IPS-11a (cell line): ENCODE data around the gene CDKN2AIP.
A peak's percentile ranks its signal among the peaks of the same experiment; 100 is the strongest.
"Not testable (repeated sequence)": the region's sequence is repeated elsewhere in the genome, so short reads cannot be mapped to it uniquely, and the experiment has no call there.

Experiments
- H3K4me3 ChIP-seq: one replicate; pipeline ENCODE4 v1.5.1; 2013; ENCODE audit warnings: low read depth, low read length, control low read depth

Gene CDKN2AIP

GRCh38 chr4:183412821-183413220 lies 31.6 kb upstream of the CDKN2AIP start:
- no peak overlapping the region for H3K4me3 ChIP-seq

GRCh38 chr4:183413234-183414200 lies 30.9 kb upstream of the CDKN2AIP start:
- H3K4me3 ChIP-seq = no peak overlapping the region

GRCh38 chr4:183416879-183417755 lies 27.3 kb upstream of the CDKN2AIP start:
- H3K4me3 ChIP-seq = no peak overlapping the region

- no peak overlapping the region for H3K4me3 ChIP-seq
Observed at GRCh38 chr4:183422962-183423631, 21.3 kb upstream of the CDKN2AIP start.

GRCh38 chr4:183424109-183424744 lies 20.2 kb upstream of the CDKN2AIP start:
- H3K4me3 ChIP-seq = no peak overlapping the region

- H3K4me3 ChIP-seq = no peak overlapping the region
Observed at GRCh38 chr4:183426507-183426906, 17.9 kb upstream of the CDKN2AIP start.

- no peak overlapping the region for H3K4me3 ChIP-seq
Observed at GRCh38 chr4:183429489-183429888, 14.9 kb upstream of the CDKN2AIP start.

GRCh38 chr4:183430317-183430993 lies 14.0 kb upstream of the CDKN2AIP start:
- H3K4me3 ChIP-seq = no peak overlapping the region

GRCh38 chr4:183430994-183431347 lies 13.5 kb upstream of the CDKN2AIP start:
- no peak overlapping the region for H3K4me3 ChIP-seq

GRCh38 chr4:183431614-183432013 lies 12.8 kb upstream of the CDKN2AIP start:
- no peak overlapping the region for H3K4me3 ChIP-seq

GRCh38 chr4:183433183-183433582 lies 11.3 kb upstream of the CDKN2AIP start:
- not testable (repeated sequence) for H3K4me3 ChIP-seq

GRCh38 chr4:183434264-183434663 lies 10.2 kb upstream of the CDKN2AIP start:
- H3K4me3 ChIP-seq = no peak overlapping the region

GRCh38 chr4:183434666-183435190 lies 9.7 kb upstream of the CDKN2AIP start:
- H3K4me3 ChIP-seq = no peak overlapping the region

- H3K4me3 ChIP-seq = no peak overlapping the region
Observed at GRCh38 chr4:183435803-183436202, 8.6 kb upstream of the CDKN2AIP start.

- no peak overlapping the region for H3K4me3 ChIP-seq
Observed at GRCh38 chr4:183436417-183436816, 8.0 kb upstream of the CDKN2AIP start.

- no peak overlapping the region for H3K4me3 ChIP-seq
Observed at GRCh38 chr4:183437452-183437851, 7.0 kb upstream of the CDKN2AIP start.

- H3K4me3 ChIP-seq = no peak overlapping the region
Observed at GRCh38 chr4:183438458-183439113, 5.8 kb upstream of the CDKN2AIP start.

- H3K4me3 ChIP-seq = no peak overlapping the region
Observed at GRCh38 chr4:183441276-183441675, 3.2 kb upstream of the CDKN2AIP start.

- peak overlapping the region; percentile 69 for H3K4me3 ChIP-seq
Observed at GRCh38 chr4:183443655-183444213, 702 bp upstream of the CDKN2AIP start.
